Measurements from ENCODE around the gene TFAP2E. TPM values are rescaled to one million over a fixed set of nuclear protein-coding genes. Genes with fewer than 3 reads are reported as not detected.

The TFAP2E gene
- total RNA-seq, 4 donors from 2014 or later: 1.4 TPM; not detected in 3

DNA sequence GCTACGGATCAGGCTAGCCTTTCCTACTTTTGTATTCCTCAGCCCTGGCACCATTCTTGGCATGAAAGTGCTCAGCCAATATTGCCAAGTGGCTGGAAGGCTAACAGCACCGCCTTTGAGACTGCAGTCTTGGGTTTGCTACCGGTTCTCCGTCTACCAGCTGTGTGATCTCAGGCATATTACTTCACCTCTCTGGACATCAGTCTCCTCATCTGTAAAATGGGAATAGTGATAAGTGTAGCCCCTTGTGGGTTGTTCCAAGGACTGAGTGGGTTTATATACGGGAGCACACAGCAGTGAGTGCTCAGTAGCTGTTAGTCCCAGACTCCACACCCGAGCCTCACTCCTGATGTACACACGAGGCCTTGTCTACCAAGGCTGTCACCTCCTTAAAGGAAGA is 13.7 kb downstream of the TFAP2E start:
- Histone ChIP-seq H3K4me3 (no peak overlapping the region), H3K27ac (no peak overlapping the region), H3K9me3 (no peaks in the 10 kb centered on the region), H3K27me3 (no peaks in the 10 kb centered on the region), H3K4me1 (no peaks in the 10 kb centered on the region), H3K36me3 (no peaks in the 10 kb centered on the region)
- TF ChIP-seq, protein P1, sequence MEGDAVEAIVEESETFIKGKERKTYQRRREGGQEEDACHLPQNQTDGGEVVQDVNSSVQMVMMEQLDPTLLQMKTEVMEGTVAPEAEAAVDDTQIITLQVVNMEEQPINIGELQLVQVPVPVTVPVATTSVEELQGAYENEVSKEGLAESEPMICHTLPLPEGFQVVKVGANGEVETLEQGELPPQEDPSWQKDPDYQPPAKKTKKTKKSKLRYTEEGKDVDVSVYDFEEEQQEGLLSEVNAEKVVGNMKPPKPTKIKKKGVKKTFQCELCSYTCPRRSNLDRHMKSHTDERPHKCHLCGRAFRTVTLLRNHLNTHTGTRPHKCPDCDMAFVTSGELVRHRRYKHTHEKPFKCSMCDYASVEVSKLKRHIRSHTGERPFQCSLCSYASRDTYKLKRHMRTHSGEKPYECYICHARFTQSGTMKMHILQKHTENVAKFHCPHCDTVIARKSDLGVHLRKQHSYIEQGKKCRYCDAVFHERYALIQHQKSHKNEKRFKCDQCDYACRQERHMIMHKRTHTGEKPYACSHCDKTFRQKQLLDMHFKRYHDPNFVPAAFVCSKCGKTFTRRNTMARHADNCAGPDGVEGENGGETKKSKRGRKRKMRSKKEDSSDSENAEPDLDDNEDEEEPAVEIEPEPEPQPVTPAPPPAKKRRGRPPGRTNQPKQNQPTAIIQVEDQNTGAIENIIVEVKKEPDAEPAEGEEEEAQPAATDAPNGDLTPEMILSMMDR (IDR thresholded peaks at IDR 0.05): no peak
- TF ChIP-seq POLR2A (IDR thresholded peaks at IDR 0.05): no peak
- DNase-seq: no peak

DNA sequence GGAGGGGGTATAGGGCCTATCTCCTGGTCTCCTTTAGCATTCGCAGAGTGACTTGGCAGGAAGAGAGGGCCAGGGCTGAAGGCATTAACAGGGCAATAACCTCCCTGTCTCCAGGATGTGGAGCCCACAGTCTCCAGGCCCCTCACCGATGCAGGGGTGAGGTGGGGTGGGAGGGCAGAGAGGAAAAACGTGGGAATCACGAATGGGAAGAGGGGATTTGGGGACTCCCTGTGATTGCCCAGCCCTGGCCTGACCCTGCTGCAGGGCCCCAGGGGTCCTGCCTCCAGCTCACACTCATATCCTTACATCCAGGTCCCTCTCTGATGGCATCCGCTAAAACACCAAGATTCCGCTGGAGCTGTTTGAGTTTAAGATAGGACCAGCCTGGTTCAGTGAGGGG is 14.6 kb downstream of the TFAP2E start:
- Histone ChIP-seq H3K36me3 (no peaks in the 10 kb centered on the region), H3K27me3 (no peaks in the 10 kb centered on the region), H3K4me1 (no peaks in the 10 kb centered on the region), H3K4me3 (no peak overlapping the region), H3K27ac (no peak overlapping the region), H3K9me3 (no peaks in the 10 kb centered on the region)
- no peak for DNase-seq
- TF ChIP-seq, protein P1 (IDR thresholded peaks at IDR 0.05): no peak
- no peak for TF ChIP-seq POLR2A (IDR thresholded peaks at IDR 0.05)

DNA sequence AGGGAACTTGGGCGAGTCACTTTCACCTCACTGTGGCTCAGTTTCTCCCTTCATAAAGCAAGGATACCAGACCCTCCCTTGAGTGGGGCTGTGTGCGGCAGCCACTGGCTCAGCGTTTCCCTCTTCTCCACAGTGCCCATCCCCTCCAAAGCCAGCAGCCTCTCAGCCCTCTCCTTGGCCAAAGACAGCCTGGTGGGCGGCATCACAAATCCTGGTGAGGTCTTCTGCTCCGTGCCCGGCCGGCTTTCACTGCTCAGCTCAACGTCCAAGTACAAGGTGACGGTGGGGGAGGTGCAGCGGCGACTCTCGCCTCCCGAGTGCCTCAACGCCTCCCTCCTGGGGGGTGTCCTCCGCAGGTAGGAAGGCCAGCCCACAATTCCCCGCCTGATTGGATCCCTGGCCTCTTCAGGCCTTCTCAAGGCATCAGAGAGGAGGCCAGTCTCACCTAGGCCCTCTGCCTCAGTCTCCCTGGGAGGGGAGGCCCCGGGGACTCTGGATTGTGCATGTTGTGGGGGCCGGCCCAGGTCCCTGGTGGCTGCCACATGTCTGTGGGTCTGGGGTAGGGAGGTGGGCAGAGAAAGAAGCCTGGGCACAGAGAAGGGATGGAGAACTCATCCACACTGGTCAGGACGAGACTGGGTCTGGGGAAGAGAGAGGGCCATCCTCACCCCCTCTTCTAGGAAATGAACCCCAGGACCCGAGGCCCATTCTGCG is 15.2 kb downstream of the TFAP2E start:
- no peaks in the 10 kb centered on the region for H3K27me3 ChIP-seq
- no peak for TF ChIP-seq POLR2A (IDR thresholded peaks at IDR 0.05)
- TF ChIP-seq, protein P1 (IDR thresholded peaks at IDR 0.05): no peak
- no peak overlapping the region for H3K27ac ChIP-seq
- H3K9me3 ChIP-seq: no peaks in the 10 kb centered on the region
- no peak for DNase-seq
- no peaks in the 10 kb centered on the region for H3K4me1 ChIP-seq
- no peak overlapping the region for H3K4me3 ChIP-seq
- no peaks in the 10 kb centered on the region for H3K36me3 ChIP-seq

DNA sequence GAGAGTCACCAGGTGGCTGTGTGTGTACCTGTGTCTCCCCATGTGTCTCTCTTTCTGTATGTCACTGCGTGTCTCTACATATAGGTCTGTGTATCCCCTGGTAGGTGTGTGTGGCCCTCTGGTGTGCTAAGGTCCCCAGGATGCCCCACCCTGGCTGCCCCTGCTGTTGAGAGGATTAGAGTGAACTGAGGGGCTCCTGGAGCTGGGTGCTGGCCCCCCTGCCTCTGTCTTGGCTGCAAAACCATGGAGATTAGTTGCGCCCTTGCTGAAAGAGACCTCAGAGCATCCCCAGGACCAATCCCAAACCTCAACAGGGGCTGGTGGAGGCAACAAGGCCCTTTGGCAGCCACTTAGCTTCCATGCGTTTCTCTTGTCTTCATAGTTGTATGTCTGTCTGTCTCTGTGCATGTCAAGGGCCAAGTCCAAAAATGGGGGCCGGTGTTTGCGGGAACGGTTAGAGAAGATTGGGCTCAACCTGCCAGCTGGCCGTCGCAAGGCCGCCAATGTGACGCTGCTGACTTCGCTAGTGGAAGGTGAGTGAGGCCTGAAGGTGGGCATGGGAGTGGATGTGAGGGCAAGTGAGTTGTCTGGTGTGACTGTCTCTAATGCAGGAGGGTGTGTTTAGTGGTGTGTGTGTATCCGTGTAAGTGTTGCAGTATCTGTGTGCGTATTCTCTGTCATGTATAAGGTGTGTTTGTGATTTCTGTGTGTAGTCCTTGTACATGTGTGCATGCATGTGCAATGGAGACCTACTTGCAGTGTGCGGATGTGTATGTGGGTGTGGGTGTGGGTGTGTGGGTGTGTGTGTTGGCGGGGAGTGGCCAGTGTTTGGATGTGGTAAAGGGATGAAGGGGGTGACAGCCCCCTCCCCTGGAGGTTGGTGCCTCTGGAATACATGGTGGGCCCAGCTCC is 16.7 kb downstream of the TFAP2E start:
- Histone ChIP-seq H3K36me3 (no peaks in the 10 kb centered on the region), H3K4me3 (no peak overlapping the region), H3K9me3 (no peaks in the 10 kb centered on the region), H3K4me1 (no peaks in the 10 kb centered on the region), H3K27ac (no peak overlapping the region), H3K27me3 (no peaks in the 10 kb centered on the region)
- TF ChIP-seq POLR2A (IDR thresholded peaks at IDR 0.05): no peak
- TF ChIP-seq, protein P1 (IDR thresholded peaks at IDR 0.05): no peak
- no peak for DNase-seq

DNA sequence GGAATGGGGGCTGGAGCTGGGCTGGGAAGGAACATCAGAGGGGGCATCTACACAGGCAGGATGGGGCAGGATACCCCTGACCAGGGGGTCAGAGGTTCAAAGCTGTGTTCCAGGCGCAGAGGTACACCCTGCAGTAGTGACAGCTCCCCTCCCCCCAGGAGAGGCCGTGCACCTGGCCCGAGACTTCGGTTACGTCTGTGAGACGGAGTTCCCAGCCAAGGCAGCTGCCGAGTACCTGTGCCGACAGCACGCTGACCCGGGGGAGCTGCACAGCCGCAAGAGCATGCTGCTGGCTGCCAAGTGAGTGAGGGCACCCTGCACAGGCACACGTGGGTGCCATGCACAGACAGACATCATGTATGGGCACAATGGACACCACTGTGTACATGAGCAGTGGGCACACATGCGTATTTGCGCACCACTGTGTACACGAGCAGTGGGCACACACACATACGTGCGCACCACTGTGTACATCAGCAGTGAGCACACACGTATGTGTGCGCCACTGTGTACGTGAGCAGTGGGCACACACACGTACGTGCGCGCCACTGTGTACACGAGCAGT is 17.4 kb downstream of the TFAP2E start:
- Histone ChIP-seq H3K4me3 (no peak overlapping the region), H3K27ac (no peak overlapping the region), H3K4me1 (no peaks in the 10 kb centered on the region), H3K9me3 (no peaks in the 10 kb centered on the region), H3K27me3 (no peaks in the 10 kb centered on the region), H3K36me3 (no peaks in the 10 kb centered on the region)
- no peak for TF ChIP-seq POLR2A (IDR thresholded peaks at IDR 0.05)
- TF ChIP-seq, protein P1 (IDR thresholded peaks at IDR 0.05): no peak
- DNase-seq: no peak
